ENCODE data around the gene TDP1.

DNA sequence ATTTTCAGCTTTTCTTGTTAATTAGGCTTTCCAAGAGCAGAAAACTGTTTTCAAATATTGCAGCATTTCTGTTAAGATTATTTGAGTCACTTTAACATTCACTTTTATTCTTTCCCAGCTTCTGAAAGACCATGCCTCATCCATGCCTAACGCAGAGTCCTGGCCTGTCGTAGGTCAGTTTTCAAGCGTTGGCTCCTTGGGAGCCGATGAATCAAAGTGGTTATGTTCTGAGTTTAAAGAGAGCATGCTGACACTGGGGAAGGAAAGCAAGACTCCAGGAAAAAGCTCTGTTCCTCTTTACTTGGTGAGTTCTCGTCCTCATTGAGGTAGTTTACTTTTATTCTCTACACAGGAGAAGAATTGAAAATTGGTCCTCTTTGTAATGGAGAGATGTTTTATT is 33.1 kb downstream of the TDP1 start:
- TF ChIP-seq, protein P1, sequence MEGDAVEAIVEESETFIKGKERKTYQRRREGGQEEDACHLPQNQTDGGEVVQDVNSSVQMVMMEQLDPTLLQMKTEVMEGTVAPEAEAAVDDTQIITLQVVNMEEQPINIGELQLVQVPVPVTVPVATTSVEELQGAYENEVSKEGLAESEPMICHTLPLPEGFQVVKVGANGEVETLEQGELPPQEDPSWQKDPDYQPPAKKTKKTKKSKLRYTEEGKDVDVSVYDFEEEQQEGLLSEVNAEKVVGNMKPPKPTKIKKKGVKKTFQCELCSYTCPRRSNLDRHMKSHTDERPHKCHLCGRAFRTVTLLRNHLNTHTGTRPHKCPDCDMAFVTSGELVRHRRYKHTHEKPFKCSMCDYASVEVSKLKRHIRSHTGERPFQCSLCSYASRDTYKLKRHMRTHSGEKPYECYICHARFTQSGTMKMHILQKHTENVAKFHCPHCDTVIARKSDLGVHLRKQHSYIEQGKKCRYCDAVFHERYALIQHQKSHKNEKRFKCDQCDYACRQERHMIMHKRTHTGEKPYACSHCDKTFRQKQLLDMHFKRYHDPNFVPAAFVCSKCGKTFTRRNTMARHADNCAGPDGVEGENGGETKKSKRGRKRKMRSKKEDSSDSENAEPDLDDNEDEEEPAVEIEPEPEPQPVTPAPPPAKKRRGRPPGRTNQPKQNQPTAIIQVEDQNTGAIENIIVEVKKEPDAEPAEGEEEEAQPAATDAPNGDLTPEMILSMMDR (IDR thresholded peaks at IDR 0.05), result no peak
- no peak for TF ChIP-seq POLR2A (IDR thresholded peaks at IDR 0.05)
